Ramos (cell line): Measurements from ENCODE around the gene THSD4.

ENCODE experiments used
- in situ Hi-C: fragments of 300-500 bp; cut with MboI; formaldehyde crosslinking; loops from one replicate; pipeline ENCODE4 v1.14.3; 2022; ENCODE audit warnings: low sequenced_read_pairs; ENCODE audit not compliant: unreplicated experiment

Gene THSD4

DNA sequence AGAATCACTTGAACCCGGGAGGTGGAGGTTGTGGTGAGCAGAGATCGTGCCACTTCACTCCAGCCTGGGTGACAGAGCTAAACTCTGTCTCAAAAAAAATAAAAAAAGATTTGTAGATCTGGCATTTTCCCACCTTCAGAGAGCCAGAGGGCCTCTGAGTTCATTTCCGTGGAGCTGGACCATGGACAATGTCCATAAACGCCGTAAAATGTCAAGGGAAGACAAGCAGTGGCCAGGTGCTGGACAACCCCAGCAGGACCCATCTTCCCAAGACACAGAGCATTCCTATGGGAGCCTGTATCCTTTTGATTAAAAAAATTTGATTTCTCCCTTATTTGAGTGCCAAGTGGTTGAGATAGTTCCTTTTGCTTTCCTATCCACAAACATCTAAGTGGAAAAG, 627.7 kb downstream of the THSD4 start:
- in situ Hi-C loops = loop anchor here (10.0 kb wide), 1 partner anchor 412 kb away; no protein-coding TSS in a partner anchor

DNA sequence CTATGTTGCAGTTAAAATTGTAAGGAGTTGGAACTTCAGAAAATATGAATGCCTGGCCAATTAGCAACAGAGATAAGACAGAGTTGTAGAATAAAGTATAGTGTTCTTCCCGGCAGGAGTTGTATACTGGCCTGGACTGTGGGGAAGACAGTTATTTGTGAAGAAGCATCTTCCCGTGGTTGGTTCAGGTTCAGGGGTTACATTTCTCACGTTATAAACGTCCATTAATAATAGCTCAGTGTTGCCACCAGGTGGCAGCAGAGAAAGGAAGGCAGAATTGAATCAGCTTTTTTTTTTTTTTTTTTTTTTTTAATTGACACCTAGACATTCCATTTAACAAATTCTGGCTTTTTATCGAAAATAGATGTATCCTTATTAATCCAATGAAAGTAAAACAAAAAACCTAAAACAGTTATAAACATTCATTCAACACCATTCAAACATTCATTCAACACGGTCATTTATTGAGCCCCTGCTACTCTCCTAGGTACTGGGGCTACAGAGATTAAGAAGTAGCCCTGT, 628.7 kb downstream of the THSD4 start:
- in situ Hi-C loops = loop anchor here (10.0 kb wide), 1 partner anchor 411 kb away; no protein-coding TSS in a partner anchor

DNA sequence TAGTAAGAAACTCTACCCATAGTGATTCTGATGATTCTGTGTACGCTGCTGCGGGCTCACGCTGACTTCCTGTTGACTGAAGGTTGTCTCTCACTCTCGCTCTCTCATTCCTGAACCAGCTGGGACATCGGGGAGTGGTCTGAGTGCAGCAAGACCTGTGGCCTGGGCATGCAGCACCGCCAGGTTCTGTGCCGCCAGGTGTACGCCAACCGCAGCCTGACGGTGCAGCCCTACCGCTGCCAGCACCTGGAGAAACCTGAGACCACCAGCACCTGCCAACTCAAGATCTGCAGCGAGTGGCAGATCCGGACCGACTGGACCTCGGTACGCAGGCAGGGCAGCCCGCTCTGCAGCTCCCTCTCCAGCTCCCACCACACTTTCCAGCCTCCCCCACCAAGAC, 631.4 kb downstream of the THSD4 start:
- in situ Hi-C loops = loop anchor here (10.0 kb wide), 1 partner anchor 408 kb away; no protein-coding TSS in a partner anchor

DNA sequence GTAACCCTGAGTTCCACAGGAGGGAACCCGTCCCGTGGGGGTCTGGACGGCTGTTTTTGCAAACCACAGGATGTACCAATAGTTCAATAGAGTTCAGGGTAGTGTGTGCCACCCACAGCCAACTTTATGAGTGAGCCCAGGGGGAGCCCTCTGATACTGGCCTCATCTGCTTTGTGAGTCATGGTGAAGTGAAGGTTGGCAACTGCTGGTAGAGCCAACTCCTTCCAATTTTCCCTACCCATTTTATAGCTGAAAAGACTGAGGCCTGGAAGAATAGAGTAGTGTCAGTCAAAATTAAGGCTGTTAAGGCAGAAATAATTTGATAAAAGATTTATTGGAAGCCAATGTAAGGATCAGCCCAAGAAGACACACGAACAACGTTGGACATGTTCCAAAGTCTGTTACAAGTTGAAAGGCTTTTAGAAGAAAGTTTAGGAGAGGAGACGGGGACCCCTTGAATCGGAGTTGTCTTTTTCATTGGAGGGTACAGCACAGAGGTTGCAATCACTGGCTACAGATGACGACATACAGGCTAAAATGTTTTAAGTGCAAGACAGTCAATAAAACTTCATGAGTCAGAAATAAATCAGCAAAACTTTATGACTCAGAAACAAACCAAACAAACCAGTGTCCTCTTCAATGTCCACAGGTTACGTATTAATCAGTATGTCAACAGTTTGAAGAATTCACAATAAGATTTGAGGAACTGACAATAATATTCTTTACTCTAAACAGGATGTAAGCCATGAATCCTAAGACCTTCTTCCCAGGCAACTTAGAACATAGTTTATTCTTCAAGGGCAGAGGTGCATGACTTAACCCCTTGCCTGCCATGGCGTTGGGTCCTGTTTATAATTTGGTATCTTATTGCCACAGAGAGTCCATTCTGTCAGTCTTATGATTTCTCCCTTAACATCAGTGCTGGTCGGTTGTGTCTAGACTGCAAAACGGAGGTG, 632.1 kb downstream of the THSD4 start:
- in situ Hi-C loops = loop anchor here (10.0 kb wide), 1 partner anchor 407 kb away; no protein-coding TSS in a partner anchor

DNA sequence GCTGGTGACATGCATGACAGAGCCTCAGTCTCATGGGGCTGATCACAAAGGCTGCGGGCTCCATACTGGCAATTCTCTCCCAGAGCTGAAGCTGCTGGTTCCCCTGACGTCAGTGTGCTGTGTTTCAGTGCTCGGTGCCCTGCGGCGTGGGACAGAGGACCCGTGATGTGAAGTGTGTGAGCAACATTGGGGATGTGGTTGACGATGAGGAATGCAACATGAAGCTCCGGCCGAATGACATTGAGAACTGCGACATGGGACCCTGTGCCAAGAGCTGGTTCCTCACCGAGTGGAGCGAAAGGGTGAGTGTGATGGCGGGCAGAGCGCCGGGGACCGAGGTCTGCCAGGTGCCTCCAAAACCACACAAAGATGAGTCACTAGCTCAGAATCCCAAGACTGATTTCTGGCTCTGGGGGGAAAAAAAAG, 633.0 kb downstream of the THSD4 start:
- in situ Hi-C loops = loop anchor here (10.0 kb wide), 1 partner anchor 406 kb away; no protein-coding TSS in a partner anchor

DNA sequence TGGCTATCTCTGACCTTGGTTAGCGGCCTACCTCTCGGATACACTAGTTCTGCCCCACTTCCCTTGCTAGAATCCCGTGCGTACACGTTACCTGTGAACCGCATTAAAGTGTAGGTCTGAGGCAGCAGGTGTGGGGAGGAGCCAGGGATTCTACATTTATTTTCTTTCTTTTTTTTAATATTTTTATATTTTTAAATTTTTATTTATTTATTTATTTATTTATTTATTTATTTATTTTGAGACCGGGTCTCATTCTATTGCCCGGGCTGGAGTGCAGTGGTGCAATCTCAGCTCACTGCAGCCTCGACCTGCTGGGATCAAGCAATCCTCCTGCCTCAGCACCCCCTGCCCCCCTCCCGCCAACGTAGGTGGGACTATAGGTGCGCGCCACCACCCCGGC, 634.2 kb downstream of the THSD4 start:
- in situ Hi-C loops = loop anchor here (10.0 kb wide), 1 partner anchor 405 kb away; no protein-coding TSS in a partner anchor

DNA sequence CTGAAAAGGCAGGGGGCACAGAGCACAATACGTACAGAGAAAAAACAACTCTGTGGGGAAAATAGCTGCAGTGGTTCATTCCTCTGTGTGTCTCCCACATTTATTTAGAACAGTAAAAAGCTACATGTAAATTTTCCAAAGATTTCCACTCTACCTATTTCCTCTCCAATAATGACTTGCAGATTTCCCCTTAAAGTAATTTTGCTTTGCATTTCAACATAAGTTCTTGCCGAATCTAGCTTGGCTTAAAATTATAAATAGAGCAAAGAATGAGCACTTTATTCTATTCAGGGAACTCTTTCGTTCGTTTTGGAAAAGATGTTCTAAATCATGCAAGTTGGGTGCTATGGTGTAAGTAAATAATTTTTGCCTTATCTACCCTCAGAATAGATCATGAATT, 636.9 kb downstream of the THSD4 start:
- in situ Hi-C loops = no loop called here

DNA sequence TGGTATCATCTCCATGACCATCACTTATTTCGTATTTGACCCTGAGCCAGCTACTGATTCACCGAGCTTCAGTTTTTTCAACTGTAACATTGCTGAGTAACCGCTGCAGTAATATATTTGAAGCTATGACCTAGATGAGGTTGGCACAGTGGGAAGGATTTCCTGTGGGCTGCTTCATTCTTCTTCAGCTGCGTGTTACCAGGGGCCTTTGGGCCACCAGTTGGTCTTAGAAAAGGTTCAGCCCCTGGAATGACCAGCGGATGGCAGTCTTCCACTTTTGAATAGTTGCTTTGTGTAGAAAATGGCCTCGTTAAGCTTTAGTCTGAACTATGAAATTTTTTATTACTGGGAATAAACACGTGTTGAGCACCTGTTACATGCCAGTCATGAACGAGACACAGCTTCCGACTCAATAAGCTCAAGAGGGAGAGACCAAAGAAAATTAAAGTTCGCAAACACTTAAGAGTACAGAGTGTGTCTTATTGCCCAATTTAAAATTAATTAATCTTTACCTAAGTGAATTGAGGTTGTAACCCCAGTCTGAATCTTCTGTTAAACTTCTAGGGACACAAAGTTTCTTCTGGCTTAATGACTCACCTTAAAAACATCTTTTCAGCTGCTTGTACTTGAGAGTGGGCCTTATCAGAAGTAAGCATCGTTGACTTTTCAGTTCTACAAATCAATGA, 637.5 kb downstream of the THSD4 start:
- in situ Hi-C loops = no loop called here

DNA sequence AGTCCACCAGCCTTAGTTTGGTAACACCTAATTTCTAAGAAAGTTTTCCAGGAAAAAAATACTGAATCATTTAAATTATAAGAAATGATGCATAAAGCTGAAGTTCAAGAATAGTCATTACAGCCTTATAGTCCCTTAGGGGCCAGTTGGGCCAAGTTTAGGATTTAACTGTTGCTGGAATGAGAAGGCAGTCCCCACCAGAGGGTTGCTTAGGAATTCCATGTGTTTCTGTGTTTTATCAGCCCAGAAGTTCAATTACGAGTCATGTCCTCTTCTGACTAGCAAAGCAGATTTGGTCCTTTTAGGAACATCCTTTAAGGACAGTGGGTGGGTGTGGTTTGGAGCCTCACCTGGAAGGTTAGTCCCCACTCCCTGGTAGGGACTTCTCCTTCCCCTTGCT, 638.1 kb downstream of the THSD4 start:
- in situ Hi-C loops = no loop called here

DNA sequence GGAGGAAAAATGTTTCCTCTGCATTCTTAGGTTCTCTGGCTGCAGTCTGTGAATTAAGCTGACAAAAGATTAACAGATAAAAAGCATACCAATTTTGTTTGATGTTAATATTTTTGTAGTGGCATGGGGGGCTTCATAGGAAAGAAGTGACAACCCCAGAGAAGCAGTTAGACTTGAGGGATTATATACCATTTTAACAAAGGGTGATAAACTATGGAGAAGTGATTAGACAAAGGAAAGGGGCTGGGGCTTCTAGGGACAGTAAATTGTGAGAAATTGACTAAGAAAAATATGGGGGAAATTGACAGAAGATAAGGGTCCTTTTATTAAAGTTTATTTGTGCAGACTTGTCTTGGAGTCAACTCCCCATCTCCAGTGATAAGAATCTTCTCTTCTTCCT, 639.4 kb downstream of the THSD4 start:
- in situ Hi-C loops = no loop called here

DNA sequence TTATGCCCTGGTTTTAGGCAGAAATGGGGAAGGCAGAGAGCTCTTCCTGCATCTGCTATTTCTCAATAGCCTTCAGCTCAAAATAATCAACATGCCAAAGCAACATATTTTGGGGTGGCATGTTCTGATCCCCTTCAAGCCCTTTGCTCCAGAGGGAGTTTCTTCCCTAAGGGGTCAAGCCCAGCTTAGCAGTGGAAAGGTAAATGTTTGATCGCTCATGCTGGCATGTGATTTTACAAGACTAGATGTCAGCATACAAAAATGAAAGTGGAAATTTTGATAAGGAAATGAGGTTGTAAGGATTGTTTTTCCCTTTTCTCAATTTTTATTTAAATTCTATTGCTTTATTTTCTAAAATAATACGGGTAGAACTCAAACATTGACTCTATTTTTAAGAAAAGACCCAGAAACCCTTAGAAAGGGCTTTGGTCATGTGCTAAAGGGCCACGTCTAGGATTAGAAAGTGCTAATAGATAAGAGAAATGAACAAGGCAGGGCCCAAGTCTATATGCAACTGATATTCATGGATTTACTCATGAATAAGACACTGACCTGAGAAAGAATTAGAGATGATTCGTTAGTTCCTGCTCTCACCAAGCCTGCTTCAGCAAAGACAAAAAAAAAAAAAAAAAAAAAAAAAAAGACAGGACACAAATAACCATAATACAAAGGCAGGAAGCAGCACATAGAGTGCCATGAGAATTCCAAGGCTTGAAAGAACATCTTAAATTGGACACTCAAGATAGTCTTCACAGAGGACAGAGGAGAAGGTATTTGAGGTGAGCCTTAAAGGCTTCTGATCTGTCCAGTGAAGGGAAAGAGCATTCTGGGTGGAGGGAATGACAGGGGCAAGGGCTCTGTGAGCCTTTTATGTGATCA, 640.1 kb downstream of the THSD4 start:
- in situ Hi-C loops = no loop called here

DNA sequence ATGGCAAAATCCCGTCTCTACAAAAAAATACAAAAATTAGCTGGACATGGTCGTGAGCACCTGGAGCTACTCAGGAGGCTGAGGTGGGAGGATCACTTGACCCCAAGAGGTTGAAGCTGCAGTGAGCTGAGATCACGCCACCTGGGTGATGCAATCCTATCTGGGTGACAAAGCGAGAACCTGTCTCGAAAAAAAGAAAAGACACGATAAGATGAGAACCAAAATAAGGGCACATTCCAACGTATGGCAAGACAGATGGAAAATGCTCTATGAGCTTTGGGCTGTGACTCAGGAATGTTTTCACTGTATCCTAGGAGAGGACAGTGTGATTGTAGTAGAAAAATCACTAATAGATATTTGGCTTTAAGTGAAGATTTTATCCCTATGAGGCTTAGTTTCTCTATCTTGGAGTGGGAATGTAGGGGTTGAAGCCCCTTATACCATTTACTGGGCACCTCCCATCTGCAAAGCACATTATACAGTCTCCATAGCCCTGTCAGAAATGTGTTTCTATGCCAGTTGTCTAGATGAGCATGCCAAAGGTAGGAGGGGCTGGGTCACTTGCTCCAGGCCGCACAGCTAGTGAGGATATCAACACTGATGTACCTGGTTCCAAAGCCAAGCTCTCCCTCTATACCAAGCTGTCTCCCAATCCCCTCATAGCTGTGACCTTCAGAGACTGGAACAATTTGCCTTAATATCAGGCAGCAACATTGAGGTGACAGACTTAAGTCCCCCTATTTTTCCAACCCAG, 641.5 kb downstream of the THSD4 start:
- in situ Hi-C loops = no loop called here

DNA sequence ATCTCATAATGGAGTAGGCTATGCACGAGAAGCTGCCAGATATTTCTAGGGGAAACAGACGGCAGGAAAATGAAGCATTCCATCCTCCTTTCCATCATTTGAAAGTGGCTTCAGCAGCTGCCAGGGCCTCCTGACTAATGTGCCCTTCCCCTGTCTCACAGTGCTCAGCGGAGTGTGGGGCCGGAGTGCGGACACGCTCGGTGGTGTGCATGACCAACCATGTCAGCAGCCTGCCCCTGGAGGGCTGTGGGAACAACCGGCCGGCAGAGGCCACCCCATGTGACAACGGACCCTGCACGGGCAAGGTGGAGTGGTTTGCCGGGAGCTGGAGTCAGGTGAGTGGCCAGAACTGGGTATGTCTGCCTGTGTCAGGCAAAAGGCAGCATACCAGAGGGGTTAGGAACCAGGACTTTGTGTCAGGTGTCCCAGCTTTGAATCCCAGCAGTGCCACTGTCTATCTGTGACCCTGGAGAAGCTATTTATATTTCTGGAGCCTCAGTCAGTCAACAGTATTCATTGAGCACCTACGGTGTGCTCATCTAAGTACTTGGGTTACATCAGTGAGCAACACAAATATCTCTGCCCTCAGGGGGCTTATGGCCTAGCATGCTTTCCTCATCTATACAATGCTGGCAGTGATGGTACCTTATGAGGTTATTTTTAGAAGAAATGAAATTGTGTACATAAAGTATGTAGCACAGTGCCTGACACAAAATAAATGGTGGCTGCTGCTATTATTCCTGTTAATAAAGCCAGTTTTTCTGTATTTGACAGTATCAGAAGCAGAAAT, 642.7 kb downstream of the THSD4 start:
- in situ Hi-C loops = no loop called here

DNA sequence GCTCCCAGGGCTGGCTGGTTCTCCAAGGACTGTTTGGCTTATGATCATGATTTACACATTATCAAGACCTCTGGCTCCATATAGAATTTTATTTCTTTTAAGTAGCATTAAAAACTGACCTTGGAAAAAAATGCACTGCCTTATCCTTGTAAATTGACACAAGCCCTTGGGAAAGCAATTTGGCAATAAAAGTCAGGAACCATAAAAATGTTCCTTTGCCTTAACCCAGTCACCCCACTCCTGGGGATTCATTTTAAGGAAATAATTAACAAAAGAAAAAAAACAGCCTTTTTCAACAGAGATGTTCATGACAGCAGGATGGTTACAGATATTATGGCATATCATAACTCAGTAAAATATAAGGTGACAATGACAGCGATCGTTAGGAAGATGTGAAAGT, 643.4 kb downstream of the THSD4 start:
- in situ Hi-C loops = no loop called here

DNA sequence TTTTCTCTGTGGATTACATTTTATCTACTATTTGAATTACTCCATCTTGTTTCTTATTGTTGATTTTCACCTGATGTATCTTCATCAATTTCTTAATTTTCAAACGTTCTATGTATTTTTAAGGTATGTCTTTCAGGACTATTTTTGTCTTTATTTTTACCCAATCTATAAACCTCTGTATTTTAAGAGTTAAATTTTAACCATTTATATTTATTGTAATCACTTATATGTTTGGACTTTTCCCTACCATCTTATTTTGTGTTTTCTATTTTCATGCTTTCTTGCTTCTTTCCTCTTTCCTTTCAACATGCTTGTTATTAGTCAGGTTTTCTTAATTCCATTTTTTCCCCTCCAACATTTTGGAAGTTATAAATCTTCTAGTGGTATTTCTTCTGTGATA, 645.6 kb downstream of the THSD4 start:
- in situ Hi-C loops = no loop called here

DNA sequence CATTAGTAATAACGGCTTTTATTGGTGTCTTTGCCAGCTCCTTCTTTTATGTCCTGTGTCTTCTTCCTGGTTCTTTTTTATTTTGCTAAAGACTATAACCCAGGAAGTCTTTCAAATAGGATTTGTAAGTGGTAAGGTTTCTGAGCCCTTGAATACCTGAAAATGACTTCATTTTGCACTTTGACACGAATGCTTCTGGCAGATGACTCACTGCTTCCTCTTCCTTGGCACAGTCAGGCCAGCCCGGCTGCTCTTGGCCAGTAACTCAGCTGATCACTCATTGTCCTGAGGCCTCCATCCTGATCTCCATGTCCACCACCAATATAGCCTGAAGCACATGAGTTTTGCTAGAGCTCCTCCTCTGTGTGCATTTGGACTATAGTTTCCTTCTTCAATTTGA, 646.4 kb downstream of the THSD4 start:
- in situ Hi-C loops = no loop called here

DNA sequence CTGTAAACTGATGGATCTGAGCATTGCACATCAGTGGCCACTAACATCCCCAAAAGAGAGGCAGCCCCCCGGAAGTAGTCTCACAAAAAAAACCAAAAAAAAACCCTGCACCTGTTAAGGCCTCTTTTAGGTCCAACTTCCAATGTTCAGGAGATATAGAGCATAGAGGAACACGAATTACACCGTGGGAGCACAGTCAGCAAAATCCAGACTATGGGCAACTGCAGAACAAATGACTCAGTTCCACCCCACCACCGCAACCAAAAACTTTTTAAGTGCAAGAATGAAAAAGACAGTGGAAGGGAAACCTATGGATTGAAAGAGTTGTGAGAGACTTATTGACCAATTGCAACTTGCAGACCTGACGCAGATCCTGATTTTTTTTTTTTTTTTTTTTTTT, 652.9 kb downstream of the THSD4 start:
- in situ Hi-C loops = no loop called here

DNA sequence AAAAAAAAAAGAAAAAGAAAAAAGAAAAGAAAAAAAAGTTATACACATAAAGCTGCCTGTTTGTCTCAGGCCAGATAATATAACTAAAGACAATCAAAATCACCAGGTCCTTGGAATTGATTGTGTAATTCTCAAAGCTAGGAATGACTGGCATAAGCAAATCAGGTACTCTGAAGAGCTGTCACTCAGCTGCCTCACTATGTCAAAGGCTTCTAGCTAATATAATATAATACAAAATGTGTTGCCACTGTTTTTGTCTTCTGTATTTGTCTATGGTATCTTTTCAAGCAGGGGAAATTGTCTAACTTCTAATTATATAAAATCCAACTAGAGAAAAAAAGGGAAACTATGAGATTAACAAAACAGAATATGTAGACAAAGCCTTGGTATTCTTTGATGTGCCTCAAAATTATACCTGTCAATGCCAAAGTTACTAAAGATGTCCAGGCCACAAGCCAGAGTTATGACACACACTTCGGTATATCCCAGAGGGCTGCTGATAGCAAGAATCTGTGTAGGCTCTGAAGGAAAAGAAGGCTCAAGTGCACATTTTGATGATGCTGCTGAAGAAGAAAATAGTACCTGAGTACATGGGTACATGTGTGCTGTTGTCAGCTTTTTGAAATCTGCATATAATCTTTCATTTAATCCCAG, 658.1 kb downstream of the THSD4 start:
- in situ Hi-C loops = no loop called here
